WI38 (cell line): ENCODE measurements around the gene MRPL58.
A peak's percentile ranks its signal among the peaks of the same experiment; 100 is the strongest.

ENCODE experiments used
- H3K4me3 ChIP-seq: 2 replicates; pipeline ENCODE4 v1.5.1; 2011; ENCODE audit warnings: low read depth, mild to moderate bottlenecking, control low read depth, low read length
- TF ChIP-seq, protein P1 (sequence below): IDR thresholded peaks from 2 replicates; pipeline ENCODE4 v1.5.1; 2012; ENCODE audit warnings: low read depth, mild to moderate bottlenecking, control low read depth, low read length

The MRPL58 gene

DNA sequence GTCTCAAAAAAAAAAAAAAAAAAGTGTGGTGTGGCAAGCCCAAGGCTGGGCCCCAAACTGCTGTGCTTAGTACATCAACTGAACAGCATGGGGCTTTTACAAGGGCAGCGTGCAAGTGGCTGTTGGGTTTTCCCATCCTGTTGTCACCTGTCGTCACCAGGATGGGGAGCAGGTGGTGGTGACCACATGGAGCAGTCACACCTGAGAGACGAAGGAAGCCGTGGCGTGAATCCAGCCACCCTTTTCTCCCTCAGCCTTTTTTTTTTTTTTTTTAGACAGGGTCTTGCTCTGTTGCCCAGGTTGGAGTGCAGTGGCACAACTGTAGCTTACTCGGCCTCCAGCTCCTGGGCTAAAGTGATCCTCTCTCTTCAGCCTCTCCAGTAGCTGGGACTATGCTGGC lies 4.1 kb upstream of the MRPL58 start:
- no peak overlapping the region for H3K4me3 ChIP-seq
- TF ChIP-seq, protein P1, sequence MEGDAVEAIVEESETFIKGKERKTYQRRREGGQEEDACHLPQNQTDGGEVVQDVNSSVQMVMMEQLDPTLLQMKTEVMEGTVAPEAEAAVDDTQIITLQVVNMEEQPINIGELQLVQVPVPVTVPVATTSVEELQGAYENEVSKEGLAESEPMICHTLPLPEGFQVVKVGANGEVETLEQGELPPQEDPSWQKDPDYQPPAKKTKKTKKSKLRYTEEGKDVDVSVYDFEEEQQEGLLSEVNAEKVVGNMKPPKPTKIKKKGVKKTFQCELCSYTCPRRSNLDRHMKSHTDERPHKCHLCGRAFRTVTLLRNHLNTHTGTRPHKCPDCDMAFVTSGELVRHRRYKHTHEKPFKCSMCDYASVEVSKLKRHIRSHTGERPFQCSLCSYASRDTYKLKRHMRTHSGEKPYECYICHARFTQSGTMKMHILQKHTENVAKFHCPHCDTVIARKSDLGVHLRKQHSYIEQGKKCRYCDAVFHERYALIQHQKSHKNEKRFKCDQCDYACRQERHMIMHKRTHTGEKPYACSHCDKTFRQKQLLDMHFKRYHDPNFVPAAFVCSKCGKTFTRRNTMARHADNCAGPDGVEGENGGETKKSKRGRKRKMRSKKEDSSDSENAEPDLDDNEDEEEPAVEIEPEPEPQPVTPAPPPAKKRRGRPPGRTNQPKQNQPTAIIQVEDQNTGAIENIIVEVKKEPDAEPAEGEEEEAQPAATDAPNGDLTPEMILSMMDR, result no peak

DNA sequence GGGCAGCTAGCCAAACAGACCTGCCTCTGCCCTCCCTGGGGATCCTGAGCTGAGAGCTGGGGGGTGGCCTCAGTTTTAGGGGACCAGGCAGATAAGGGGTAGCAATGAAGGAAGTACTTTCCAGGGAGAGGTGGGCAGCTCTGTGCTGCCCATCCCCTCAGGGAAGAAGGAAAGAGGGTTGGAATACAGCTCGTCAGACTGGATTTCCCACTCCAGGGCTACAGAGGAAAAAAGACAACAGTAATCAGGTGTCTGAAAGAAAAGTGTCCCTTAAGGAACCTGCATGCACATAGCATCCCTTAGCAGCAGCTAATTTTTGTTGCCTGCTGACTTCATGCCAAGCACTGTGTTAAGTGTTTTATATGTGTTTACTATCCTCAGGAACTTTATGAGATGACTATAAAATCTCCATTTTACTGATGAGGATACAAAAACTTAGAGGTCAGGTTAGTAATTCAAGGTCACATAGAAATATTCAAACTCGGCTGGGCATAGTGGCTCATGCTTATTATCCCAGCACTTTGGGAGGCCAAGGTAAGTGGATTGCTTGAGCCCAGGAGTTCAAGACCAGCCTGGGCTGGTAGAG lies 3.2 kb upstream of the MRPL58 start:
- TF ChIP-seq, protein P1, result no peak
- H3K4me3 ChIP-seq, result no peak overlapping the region

DNA sequence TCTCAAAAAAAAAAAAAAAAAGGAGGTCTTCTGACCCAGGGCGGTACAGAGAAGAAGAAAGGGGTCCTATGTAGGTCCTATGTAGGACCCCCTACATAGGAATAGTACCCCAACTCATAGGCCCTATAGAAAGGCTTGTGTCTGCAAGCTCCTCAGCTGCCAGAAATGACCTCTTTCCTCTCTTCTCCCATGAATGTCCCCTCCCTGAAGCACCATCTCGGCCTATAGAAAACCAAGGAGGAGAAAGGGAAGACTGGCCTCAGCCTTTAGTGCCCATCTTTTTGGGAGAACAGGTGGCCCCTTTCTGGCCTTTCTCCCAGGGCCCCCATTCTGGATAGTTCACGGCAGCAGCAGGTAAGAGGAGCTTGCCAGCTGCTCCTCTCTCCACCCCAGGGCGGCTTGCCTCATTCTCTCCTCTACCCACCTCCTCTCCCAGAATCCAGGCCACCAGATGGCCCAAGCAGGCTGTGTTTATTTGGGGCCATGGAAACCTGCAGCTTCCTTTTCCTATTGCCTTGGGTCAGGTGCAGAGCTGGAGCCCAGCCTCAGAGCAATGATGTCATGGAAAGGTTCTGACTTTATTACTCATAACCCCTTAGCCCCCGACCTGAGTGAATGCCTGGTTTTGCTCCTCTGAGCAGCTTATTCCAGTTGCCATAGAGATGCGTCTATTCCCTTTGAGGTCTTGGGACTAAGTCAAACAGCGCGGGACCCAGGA lies 1.6 kb upstream of the MRPL58 start:
- TF ChIP-seq, protein P1, result no peak
- no peak overlapping the region for H3K4me3 ChIP-seq

DNA sequence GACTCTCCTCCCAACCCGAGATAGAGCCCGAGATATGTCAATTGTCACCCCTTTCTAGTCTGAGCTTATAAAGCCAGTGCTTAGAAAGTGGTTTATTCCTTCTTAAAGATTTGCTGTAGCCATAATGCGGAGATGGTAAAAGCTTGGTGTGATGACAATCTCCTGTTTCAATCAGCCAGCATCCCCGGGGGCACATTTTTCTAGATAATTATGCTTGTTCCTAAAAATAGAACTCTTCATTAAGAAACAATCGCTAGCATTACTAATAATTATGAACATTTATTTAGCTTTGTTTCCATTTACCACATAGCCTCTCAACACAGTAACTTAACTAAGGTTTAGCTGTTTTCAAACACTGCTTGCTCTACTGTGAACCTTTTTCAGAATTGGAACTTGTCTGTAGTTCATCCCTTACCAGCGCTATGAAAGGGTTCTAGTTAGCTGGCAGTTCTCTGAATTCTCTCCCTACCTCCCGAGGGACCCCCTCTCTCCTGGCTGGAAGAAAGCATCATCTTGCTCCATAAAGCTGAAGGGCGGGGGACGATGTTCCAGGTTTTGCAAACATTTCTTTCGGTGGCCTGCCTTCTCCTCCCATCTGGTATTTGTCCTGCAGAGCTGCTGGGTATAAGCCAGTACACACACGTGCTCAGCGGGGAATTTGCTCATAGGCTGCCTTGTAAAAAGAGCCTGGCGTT lies 922 bp upstream of the MRPL58 start:
- peak overlapping the region; percentile 75 for H3K4me3 ChIP-seq
- TF ChIP-seq, protein P1, result no peak

DNA sequence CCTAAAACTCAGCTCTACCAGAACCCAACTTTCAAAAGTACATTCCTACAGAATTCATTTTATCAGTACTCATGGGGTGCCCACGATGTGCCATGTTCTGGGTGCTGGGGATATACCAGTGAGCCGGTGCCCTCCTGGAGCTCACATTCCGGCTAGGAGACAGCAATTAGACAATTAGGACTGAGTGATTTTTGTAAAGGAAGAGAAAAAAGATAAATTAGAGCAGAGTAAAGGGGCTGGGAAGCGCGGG lies 449 bp upstream of the MRPL58 start:
- TF ChIP-seq, protein P1, result no peak
- peak overlapping the region; percentile 75 for H3K4me3 ChIP-seq

DNA sequence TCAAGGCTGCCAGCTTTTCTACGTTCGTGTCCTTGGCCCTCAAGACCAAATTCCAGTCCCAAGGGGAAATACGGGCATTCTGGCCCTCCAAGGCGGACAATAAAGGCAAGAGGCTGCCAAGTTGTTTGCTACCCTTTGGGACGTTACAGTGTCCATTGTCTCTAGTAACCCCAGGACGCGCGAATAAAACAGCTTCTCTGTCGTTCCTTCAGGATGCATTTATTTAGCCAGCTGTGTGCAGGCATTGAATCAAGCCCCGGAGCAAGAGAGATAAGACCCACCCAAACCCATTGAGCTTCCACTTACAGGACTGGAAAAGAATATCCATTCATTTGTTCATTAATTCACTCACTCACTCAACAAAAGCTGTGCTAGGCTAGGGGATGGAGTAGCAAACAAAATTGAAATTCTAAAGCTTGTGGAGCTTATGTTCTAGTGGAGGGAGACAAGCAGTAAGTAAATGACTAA lies 656 bp downstream of the MRPL58 start:
- H3K4me3 ChIP-seq, result peak overlapping the region; percentile 75
- TF ChIP-seq, protein P1, result no peak

DNA sequence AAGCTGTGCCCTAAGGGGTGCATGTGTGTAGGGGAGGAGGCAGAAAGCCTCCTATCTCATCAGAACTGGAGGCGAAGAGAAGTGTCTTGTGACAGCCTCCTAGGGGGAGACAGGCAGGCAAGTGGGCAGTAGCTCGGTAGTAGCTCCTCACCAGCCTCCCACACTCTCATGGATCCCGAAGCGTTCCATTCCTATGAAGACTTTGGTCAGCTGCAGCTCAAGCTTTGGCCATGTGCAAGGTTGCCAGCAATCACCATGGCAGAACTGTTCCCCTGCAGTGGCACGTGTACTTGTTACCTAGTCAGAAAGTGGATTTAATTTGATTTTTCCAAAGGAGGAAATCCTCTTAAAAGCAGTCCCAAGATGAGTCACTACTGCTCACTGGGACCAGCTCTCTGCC lies 6.7 kb downstream of the MRPL58 start:
- TF ChIP-seq, protein P1, result no peak
- no peak overlapping the region for H3K4me3 ChIP-seq
